HUES64 (cell line): ENCODE results near the gene PA2G4.

Experiments used
- H3K27ac ChIP-seq: 2 replicates; pipeline ENCODE4 v1.7.0; 2013; ENCODE audit warnings: low read depth, low read length, inconsistent platforms
- H3K27me3 ChIP-seq: 2 replicates; pipeline ENCODE4 v1.6.1; 2013; ENCODE audit warnings: mild to moderate bottlenecking, low read length; ENCODE audit not compliant: insufficient read depth
- H3K36me3 ChIP-seq: 2 replicates; pipeline ENCODE4 v1.6.1; 2013; ENCODE audit warnings: mild to moderate bottlenecking, low read length; ENCODE audit not compliant: insufficient read depth
- H3K4me1 ChIP-seq: 2 replicates; pipeline ENCODE4 v1.6.1; 2013; ENCODE audit warnings: mild to moderate bottlenecking, low read length, moderate library complexity; ENCODE audit not compliant: insufficient read depth
- H3K4me3 ChIP-seq: 2 replicates; pipeline ENCODE4 v1.5.1; 2013; ENCODE audit warnings: mild to moderate bottlenecking, low read length, moderate library complexity
- H3K9ac ChIP-seq: 2 replicates; pipeline ENCODE4 v1.6.1; 2013; ENCODE audit warnings: mild to moderate bottlenecking, low read depth, low read length
- H3K9me3 ChIP-seq: 2 replicates; pipeline ENCODE4 v1.6.1; 2013; ENCODE audit warnings: low read depth, low read length; ENCODE audit not compliant: insufficient read depth
- WGBS: fragments of 150-250, 120-280 bp; methylation state at CpG from one replicate; pipeline ENCODE4 v1.1.7; 2013; ENCODE audit warnings: missing lambda C conversion rate; 5-methylcytosine and 5-hydroxymethylcytosine counted together

PA2G4 gene

DNA sequence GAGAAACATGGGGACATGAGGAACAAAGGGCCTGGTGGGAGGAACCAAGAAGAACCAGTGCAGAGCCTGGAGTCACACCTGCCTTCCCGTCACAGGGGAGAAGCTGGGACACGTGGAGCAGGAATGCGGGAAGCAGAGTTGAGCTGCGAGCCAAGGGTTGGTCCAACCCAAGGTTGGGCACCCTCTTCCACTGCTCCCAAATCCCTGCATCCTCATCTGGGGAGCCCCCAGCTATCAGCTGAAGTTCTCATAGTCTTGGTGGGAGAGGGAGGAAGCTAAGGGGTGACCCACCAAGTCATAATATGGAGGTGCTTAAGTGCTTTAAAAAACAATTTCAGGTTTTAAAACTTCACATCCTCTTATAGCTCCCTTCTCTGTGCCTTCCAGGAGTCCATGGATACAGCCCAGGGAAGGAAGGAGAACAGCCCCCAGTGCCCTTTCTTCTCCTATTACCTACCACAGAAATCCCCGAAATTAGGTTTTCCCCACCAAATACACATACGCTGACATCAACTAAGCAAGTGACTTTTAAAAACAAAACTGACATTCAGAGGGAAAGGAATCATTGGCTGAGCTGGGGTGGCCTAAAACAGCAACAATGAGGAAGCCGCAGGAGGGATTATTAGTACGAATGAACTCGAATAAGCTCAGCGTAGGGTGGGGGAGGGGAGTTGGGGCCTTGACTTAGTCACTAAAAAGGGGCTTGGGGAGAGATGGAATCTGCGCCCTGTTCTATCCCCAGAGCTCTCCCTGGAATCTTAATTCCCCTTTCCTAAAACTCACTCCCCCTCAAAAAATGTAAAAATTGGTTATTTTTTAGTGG, 58.3 kb downstream of the PA2G4 start:
- Histone ChIP-seq H3K27ac (peak overlapping the region; percentile 74; the same call in 1 of the 2 replicates), H3K4me3 (no peak overlapping the region), H3K9ac (no peak overlapping the region; the same call in 1 of the 2 replicates), H3K9me3 (no peaks in the 10 kb centered on the region), H3K36me3 (peaks cover 84% of the 10 kb centered on the region), H3K4me1 (peaks cover 38% of the 10 kb centered on the region), H3K27me3 (no peaks in the 10 kb centered on the region)
- 77% methylated on average over 10 of the region's 11 CpGs for WGBS
